Bronchial epithelial cell (primary cell): ENCODE measurements around the gene HOXD10. TPM values are rescaled to one million over a fixed set of nuclear protein-coding genes. Genes with fewer than 3 reads are reported as not detected.

Experiments
- DNase-seq: peaks from one replicate; pipeline ENCODE4 v3.0.0-alpha.2; 2010; ENCODE audit warnings: low read depth
- FAIRE-seq: peaks from 2 replicates; lab custom pipeline; 2011; peaks lifted over from hg19 to GRCh38; lab: Jason Lieb, UNC
- H3K27me3 ChIP-seq: 2 replicates; pipeline ENCODE4 v1.5.1; 2011; ENCODE audit warnings: low read length; ENCODE audit not compliant: control insufficient read depth, insufficient read depth
- H3K36me3 ChIP-seq: 2 replicates; pipeline ENCODE4 v1.5.1; 2011; ENCODE audit warnings: low read length; ENCODE audit not compliant: control insufficient read depth, insufficient read depth
- H3K4me3 ChIP-seq: 2 replicates; pipeline ENCODE4 v1.5.1; 2011; ENCODE audit warnings: mild to moderate bottlenecking, low read depth, low read length, control low read depth
- CTCF ChIP-seq: IDR thresholded peaks from 2 replicates; pipeline ENCODE4 v1.5.1; 2011; ENCODE audit warnings: mild to moderate bottlenecking, moderate library complexity, low read length, control low read depth, inconsistent platforms; ENCODE audit not compliant: insufficient read depth, severe bottlenecking
- total RNA-seq: library from RNA; depleted of rRNA; stranded (reverse); fragments of >200 nt; gene quantifications from 2 replicates; pipeline ENCODE4 v1.2.1, GENCODE V29; 2014

Gene HOXD10
- total RNA-seq, 1 donor from 2014 or later = not detected

GRCh38 chr2:176078541-176079284, 37.9 kb upstream of the HOXD10 start:
- no peaks in the 10 kb centered on the region for H3K36me3 ChIP-seq
- H3K27me3 ChIP-seq = peaks cover 76% of the 10 kb centered on the region
- no peak overlapping the region for H3K4me3 ChIP-seq
- TF ChIP-seq CTCF = no peak
- FAIRE-seq (no peak), DNase-seq (no peak)

- Histone ChIP-seq H3K4me3 (no peak overlapping the region), H3K36me3 (no peaks in the 10 kb centered on the region), H3K27me3 (peaks cover 77% of the 10 kb centered on the region)
- no peak for TF ChIP-seq CTCF
- FAIRE-seq (no peak), DNase-seq (no peak)
Observed at GRCh38 chr2:176079285-176079830, 37.2 kb upstream of the HOXD10 start.

GRCh38 chr2:176079831-176080539, 36.6 kb upstream of the HOXD10 start:
- Histone ChIP-seq H3K4me3 (no peak overlapping the region), H3K27me3 (peaks cover 77% of the 10 kb centered on the region), H3K36me3 (no peaks in the 10 kb centered on the region)
- DNase-seq (no peak), FAIRE-seq (no peak)
- peak; percentile 54 for TF ChIP-seq CTCF

DNA sequence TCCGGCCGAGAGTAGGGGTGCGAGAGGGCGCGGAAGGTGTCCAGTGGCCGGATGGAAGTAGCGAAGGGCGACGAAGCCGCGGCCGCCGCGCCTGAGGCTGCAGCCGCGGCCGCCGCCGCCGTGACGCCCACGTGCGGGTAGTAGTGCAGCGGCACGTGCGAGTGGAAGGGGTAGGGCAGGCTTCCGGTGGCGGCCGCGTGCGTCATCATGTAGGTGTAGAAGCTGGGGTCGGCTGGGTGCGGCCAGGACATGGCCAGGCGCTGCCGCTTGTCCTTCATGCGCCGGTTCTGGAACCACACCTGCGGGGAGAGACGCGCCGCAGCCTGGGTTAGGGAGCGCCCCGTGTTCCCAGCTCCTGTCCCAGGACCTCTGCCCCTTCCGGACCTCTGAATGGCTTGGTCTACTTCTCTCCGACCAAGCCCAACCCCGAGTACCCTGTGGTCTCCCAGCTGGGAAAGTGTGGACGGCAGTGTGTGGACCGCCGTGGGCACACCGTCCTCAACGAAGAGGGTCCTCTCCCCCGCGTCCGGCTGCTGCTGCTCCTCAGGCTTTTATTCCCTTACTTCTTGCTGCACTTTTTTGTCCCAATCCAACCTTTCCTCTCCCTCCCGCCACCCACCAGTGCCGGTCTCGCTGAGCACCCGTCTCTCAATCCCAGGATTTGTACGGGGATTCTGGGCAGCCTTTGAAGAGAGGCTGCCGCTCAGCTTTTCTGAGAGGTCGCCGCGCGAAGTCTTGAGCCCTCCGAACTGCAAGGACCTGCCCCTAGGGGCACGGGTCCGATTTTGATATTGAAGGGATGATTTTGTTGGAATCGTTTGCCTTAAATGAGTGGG, 35.8 kb upstream of the HOXD10 start:
- FAIRE-seq (no peak), DNase-seq (no peak)
- Histone ChIP-seq H3K4me3 (no peak overlapping the region), H3K36me3 (no peaks in the 10 kb centered on the region), H3K27me3 (peaks cover 77% of the 10 kb centered on the region)
- no peak for TF ChIP-seq CTCF

GRCh38 chr2:176081376-176081836, 35.2 kb upstream of the HOXD10 start:
- no peak for DNase-seq
- H3K36me3 ChIP-seq = no peaks in the 10 kb centered on the region
- FAIRE-seq = no peak
- no peak overlapping the region for H3K4me3 ChIP-seq
- H3K27me3 ChIP-seq = peaks cover 82% of the 10 kb centered on the region
- TF ChIP-seq CTCF = no peak
